Gastrocnemius medialis (tissue), 4 donors: ENCODE data around the gene GJA9.

ENCODE experiments used
- CTCF ChIP-seq, 5 experiments: fragments of 450-650 bp in 3 of 5; fragments of 200-600 bp in 2 of 5; sonication (generic) in 2 of 5; IDR thresholded peaks in 4 of 5; conservative IDR thresholded peaks in 1 of 5; 1 replicate in 4 of 5; 2 replicates in 1 of 5; pipeline ENCODE4 v1.5.1; 2016 to 2019; ENCODE audit warnings: antibody characterized with exemption in 5 of 5, mild to moderate bottlenecking in 3 of 5, moderate library complexity in 3 of 5
- POLR2A ChIP-seq, 2 donors: fragments of 450-650 bp; IDR thresholded peaks; one replicate each; pipeline ENCODE4 v1.6.1; 2017; ENCODE audit warnings: antibody characterized with exemption in 2 of 2, mild to moderate bottlenecking in 2 of 2, moderate library complexity in 2 of 2

- no peak for TF ChIP-seq POLR2A (IDR thresholded peaks at IDR 0.05)
- no peak for TF ChIP-seq CTCF (IDR thresholded peaks at IDR 0.05 in 4 of 5, conservative IDR thresholded peaks at IDR 0.05 in 1 of 5)
These were observed 36.4 kb upstream of the GJA9 start for GRCh38 chr1:38917772-38918171.
